ENCODE measurements around the gene SLC35F5.

The SLC35F5 gene

GRCh38 chr2:113767811-113768460 is 11.5 kb upstream of the SLC35F5 start:
- Mint-ChIP-seq H3K4me3 (no peak overlapping the region), H3K4me1 (ENCODE audit: low read depth) (no peaks in the 10 kb centered on the region), H3K36me3 (ENCODE audit: low read depth) (no peaks in the 10 kb centered on the region), H3K27me3 (no peaks in the 10 kb centered on the region), H3K27ac (no peak overlapping the region), H3K9me3 (peaks cover 5% of the 10 kb centered on the region)

- Mint-ChIP-seq H3K9me3 (peaks cover 5% of the 10 kb centered on the region), H3K4me3 (no peak overlapping the region), H3K27ac (no peak overlapping the region), H3K27me3 (no peaks in the 10 kb centered on the region), H3K4me1 (ENCODE audit: low read depth) (no peaks in the 10 kb centered on the region), H3K36me3 (ENCODE audit: low read depth) (no peaks in the 10 kb centered on the region)
These were observed 8.8 kb upstream of the SLC35F5 start for GRCh38 chr2:113765276-113765675.

- H3K27me3 Mint-ChIP-seq = no peaks in the 10 kb centered on the region
- H3K4me3 Mint-ChIP-seq = no peak overlapping the region
- peaks cover 5% of the 10 kb centered on the region for H3K9me3 Mint-ChIP-seq
- no peak overlapping the region for H3K27ac Mint-ChIP-seq
- no peaks in the 10 kb centered on the region for H3K36me3 Mint-ChIP-seq (ENCODE audit: low read depth)
- peaks cover 2% of the 10 kb centered on the region for H3K4me1 Mint-ChIP-seq (ENCODE audit: low read depth)
These were observed 6.1 kb upstream of the SLC35F5 start for GRCh38 chr2:113762377-113763118.

GRCh38 chr2:113760400-113760799 is 4.0 kb upstream of the SLC35F5 start:
- Mint-ChIP-seq H3K27me3 (no peaks in the 10 kb centered on the region), H3K27ac (no peak overlapping the region), H3K4me3 (no peak overlapping the region), H3K9me3 (peaks cover 5% of the 10 kb centered on the region), H3K36me3 (ENCODE audit: low read depth) (no peaks in the 10 kb centered on the region), H3K4me1 (ENCODE audit: low read depth) (peaks cover 17% of the 10 kb centered on the region)

GRCh38 chr2:113757138-113757657 is 756 bp upstream of the SLC35F5 start:
- Mint-ChIP-seq H3K4me3 (peak overlapping the region; percentile 88), H3K4me1 (ENCODE audit: low read depth) (peaks cover 29% of the 10 kb centered on the region), H3K9me3 (no peaks in the 10 kb centered on the region), H3K27ac (peak overlapping the region; percentile 97), H3K27me3 (no peaks in the 10 kb centered on the region), H3K36me3 (ENCODE audit: low read depth) (peaks cover 8% of the 10 kb centered on the region)

- no peaks in the 10 kb centered on the region for H3K27me3 Mint-ChIP-seq
- H3K4me1 Mint-ChIP-seq (ENCODE audit: low read depth) = peaks cover 29% of the 10 kb centered on the region
- no peaks in the 10 kb centered on the region for H3K9me3 Mint-ChIP-seq
- peak overlapping the region; percentile 97 for H3K27ac Mint-ChIP-seq
- H3K4me3 Mint-ChIP-seq = peak overlapping the region; percentile 88
- H3K36me3 Mint-ChIP-seq (ENCODE audit: low read depth) = peaks cover 16% of the 10 kb centered on the region
These were observed 547 bp downstream of the SLC35F5 start for GRCh38 chr2:113755835-113756354.

GRCh38 chr2:113755035-113755834 is 1.2 kb downstream of the SLC35F5 start:
- Mint-ChIP-seq H3K36me3 (ENCODE audit: low read depth) (peaks cover 23% of the 10 kb centered on the region), H3K27me3 (no peaks in the 10 kb centered on the region), H3K4me1 (ENCODE audit: low read depth) (peaks cover 35% of the 10 kb centered on the region), H3K27ac (peak overlapping the region; percentile 97), H3K4me3 (peak overlapping the region; percentile 88), H3K9me3 (no peaks in the 10 kb centered on the region)

GRCh38 chr2:113754160-113754559 is 2.3 kb downstream of the SLC35F5 start:
- Mint-ChIP-seq H3K4me1 (ENCODE audit: low read depth) (peaks cover 37% of the 10 kb centered on the region), H3K27me3 (no peaks in the 10 kb centered on the region), H3K9me3 (no peaks in the 10 kb centered on the region), H3K27ac (no peak overlapping the region), H3K4me3 (peak overlapping the region; percentile 88), H3K36me3 (ENCODE audit: low read depth) (peaks cover 26% of the 10 kb centered on the region)

- Mint-ChIP-seq H3K27me3 (no peaks in the 10 kb centered on the region), H3K27ac (peak overlapping the region; percentile 67), H3K9me3 (no peaks in the 10 kb centered on the region), H3K4me3 (no peak overlapping the region), H3K4me1 (ENCODE audit: low read depth) (peaks cover 20% of the 10 kb centered on the region), H3K36me3 (ENCODE audit: low read depth) (peaks cover 43% of the 10 kb centered on the region)
These were observed 6.1 kb downstream of the SLC35F5 start for GRCh38 chr2:113750385-113750784.

- Mint-ChIP-seq H3K4me3 (no peak overlapping the region), H3K27ac (no peak overlapping the region), H3K4me1 (ENCODE audit: low read depth) (no peaks in the 10 kb centered on the region), H3K36me3 (ENCODE audit: low read depth) (peaks cover 63% of the 10 kb centered on the region), H3K27me3 (no peaks in the 10 kb centered on the region), H3K9me3 (no peaks in the 10 kb centered on the region)
These were observed 15.4 kb downstream of the SLC35F5 start for GRCh38 chr2:113741091-113741490.

GRCh38 chr2:113739849-113740248 is 16.6 kb downstream of the SLC35F5 start:
- no peak overlapping the region for H3K4me3 Mint-ChIP-seq
- H3K36me3 Mint-ChIP-seq (ENCODE audit: low read depth) = peaks cover 57% of the 10 kb centered on the region

GRCh38 chr2:113734185-113734584 is 22.3 kb downstream of the SLC35F5 start:
- Mint-ChIP-seq H3K4me3 (no peak overlapping the region), H3K27ac (no peak overlapping the region), H3K36me3 (ENCODE audit: low read depth) (peaks cover 45% of the 10 kb centered on the region), H3K4me1 (ENCODE audit: low read depth) (peaks cover 5% of the 10 kb centered on the region), H3K27me3 (no peaks in the 10 kb centered on the region), H3K9me3 (no peaks in the 10 kb centered on the region)

More at GRCh38 chr2:113739849-113740248, 16.6 kb downstream of the SLC35F5 start:
- Mint-ChIP-seq H3K27ac (no peak overlapping the region), H3K27me3 (no peaks in the 10 kb centered on the region), H3K4me1 (ENCODE audit: low read depth) (no peaks in the 10 kb centered on the region), H3K9me3 (no peaks in the 10 kb centered on the region)

- H3K27ac Mint-ChIP-seq = no peak overlapping the region
- H3K9me3 Mint-ChIP-seq = no peaks in the 10 kb centered on the region
- no peaks in the 10 kb centered on the region for H3K4me1 Mint-ChIP-seq (ENCODE audit: low read depth)
These were observed 32.4 kb downstream of the SLC35F5 start for GRCh38 chr2:113724010-113724409.

GRCh38 chr2:113723411-113723810 is 33.0 kb downstream of the SLC35F5 start:
- Mint-ChIP-seq H3K36me3 (ENCODE audit: low read depth) (peaks cover 38% of the 10 kb centered on the region), H3K4me3 (no peak overlapping the region), H3K4me1 (ENCODE audit: low read depth) (no peaks in the 10 kb centered on the region), H3K27ac (no peak overlapping the region), H3K9me3 (no peaks in the 10 kb centered on the region), H3K27me3 (no peaks in the 10 kb centered on the region)

More at GRCh38 chr2:113724010-113724409, 32.4 kb downstream of the SLC35F5 start:
- peaks cover 38% of the 10 kb centered on the region for H3K36me3 Mint-ChIP-seq (ENCODE audit: low read depth)
- H3K4me3 Mint-ChIP-seq = no peak overlapping the region
- no peaks in the 10 kb centered on the region for H3K27me3 Mint-ChIP-seq

Measured in stimulated activated naive CD8-positive, alpha-beta T cell treated with anti-CD3 and anti-CD28 coated beads, Interleukin-15, Interleukin-2, amounts not matched to agents 100 ng/mL and 50 ng/mL, for 24 hours (primary cell).